Glutamatergic neuron (in vitro differentiated cells): ENCODE data around the gene EXOSC3. TPM values are rescaled to one million over a fixed set of nuclear protein-coding genes. Genes with fewer than 3 reads are reported as not detected.

Experiments
- DNase-seq: peaks from one replicate; pipeline ENCODE4 v3.0.0; 2022
- H3K27ac Mint-ChIP-seq: one replicate; pipeline ENCODE4 v1.8.0; 2020; ENCODE audit warnings: mild to moderate bottlenecking, mixed read lengths, inconsistent platforms; ENCODE audit not compliant: unreplicated experiment
- H3K27me3 Mint-ChIP-seq: one replicate; pipeline ENCODE4 v1.8.0; 2020; ENCODE audit warnings: mild to moderate bottlenecking, moderate library complexity, mixed read lengths, inconsistent platforms; ENCODE audit not compliant: unreplicated experiment
- H3K36me3 Mint-ChIP-seq: one replicate; pipeline ENCODE4 v1.8.0; 2020; ENCODE audit warnings: mild to moderate bottlenecking, mixed read lengths, inconsistent platforms; ENCODE audit not compliant: unreplicated experiment
- H3K4me1 Mint-ChIP-seq: one replicate; pipeline ENCODE4 v1.8.0; 2020; ENCODE audit warnings: mild to moderate bottlenecking, low read depth, mixed read lengths, inconsistent platforms; ENCODE audit not compliant: unreplicated experiment
- H3K4me3 Mint-ChIP-seq: one replicate; pipeline ENCODE4 v1.8.0; 2020; ENCODE audit warnings: mild to moderate bottlenecking, mixed read lengths, inconsistent platforms; ENCODE audit not compliant: unreplicated experiment
- H3K9me3 Mint-ChIP-seq: one replicate; pipeline ENCODE4 v1.8.0; 2020; ENCODE audit warnings: mild to moderate bottlenecking, moderate library complexity, mixed read lengths, inconsistent platforms; ENCODE audit not compliant: unreplicated experiment
- total RNA-seq: library from RNA; stranded (reverse); fragmentation: NEBNext Ultra II Directional; extraction: Animal tissue kit (Norgen Biotek cat#: 25700); gene quantifications from one replicate; pipeline ENCODE4 v1.2.1, GENCODE V29; 2021; ENCODE audit not compliant: unreplicated experiment
- TF ChIP-seq, protein P1 (sequence below): fragments of 200-600 bp; sonication (generic); IDR thresholded peaks from one replicate; pipeline ENCODE4 v1.5.0; 2021; ENCODE audit not compliant: partially characterized antibody, unreplicated experiment

Gene EXOSC3
- total RNA-seq, 1 donor from 2014 or later = 45.4 TPM

DNA sequence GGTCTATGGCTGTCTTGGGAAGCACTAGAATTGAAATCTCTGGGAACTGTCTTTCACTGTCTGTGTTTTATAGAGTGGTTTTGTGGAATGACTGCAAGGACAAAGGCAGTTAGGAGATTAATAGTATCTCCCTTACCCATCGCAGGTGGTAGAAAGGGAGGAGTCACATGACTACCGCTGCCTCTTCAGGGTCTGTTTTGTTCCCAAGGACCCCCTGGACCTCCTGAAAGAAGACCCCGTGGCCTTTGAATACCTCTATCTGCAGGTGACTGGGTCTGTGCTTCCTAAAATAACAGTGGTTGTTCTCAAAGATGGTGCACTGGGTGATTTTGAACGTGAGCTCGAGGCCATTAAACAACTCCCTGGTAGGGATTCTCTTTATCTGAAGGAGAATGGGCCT lies 54.0 kb downstream of the EXOSC3 start:
- H3K9me3 Mint-ChIP-seq = peaks cover 18% of the 10 kb centered on the region
- no peak overlapping the region for H3K4me3 Mint-ChIP-seq
- H3K27ac Mint-ChIP-seq = peak overlapping the region; percentile 53

DNA sequence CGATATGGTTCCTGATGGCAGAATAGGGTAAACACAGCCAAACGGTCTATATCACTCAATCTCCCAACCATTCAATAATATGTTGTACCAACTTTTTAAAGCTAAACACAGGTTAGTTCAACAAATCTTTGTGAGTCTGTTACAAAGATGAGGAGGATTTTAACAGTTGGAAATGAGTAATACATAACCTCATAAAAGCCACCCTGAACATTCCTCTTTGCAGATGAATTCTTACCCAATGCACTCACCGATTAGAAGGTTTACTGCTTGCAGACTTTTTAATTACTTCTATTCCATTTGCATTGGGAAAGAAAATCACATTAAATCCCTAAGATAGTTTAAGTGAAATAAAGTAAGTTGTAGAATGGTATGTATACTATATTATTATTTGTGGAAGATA lies 54.6 kb downstream of the EXOSC3 start:
- H3K27ac Mint-ChIP-seq = no peak overlapping the region

More for the DNA sequence above, 54.0 kb downstream of the EXOSC3 start:
- no peak for DNase-seq
- Mint-ChIP-seq H3K36me3 (peaks cover 17% of the 10 kb centered on the region), H3K4me1 (peaks cover 44% of the 10 kb centered on the region), H3K27me3 (peaks cover 5% of the 10 kb centered on the region)
- TF ChIP-seq, protein P1, sequence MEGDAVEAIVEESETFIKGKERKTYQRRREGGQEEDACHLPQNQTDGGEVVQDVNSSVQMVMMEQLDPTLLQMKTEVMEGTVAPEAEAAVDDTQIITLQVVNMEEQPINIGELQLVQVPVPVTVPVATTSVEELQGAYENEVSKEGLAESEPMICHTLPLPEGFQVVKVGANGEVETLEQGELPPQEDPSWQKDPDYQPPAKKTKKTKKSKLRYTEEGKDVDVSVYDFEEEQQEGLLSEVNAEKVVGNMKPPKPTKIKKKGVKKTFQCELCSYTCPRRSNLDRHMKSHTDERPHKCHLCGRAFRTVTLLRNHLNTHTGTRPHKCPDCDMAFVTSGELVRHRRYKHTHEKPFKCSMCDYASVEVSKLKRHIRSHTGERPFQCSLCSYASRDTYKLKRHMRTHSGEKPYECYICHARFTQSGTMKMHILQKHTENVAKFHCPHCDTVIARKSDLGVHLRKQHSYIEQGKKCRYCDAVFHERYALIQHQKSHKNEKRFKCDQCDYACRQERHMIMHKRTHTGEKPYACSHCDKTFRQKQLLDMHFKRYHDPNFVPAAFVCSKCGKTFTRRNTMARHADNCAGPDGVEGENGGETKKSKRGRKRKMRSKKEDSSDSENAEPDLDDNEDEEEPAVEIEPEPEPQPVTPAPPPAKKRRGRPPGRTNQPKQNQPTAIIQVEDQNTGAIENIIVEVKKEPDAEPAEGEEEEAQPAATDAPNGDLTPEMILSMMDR = no peak

More for the DNA sequence above, 54.6 kb downstream of the EXOSC3 start:
- TF ChIP-seq, protein P1 = no peak
- Mint-ChIP-seq H3K36me3 (peaks cover 15% of the 10 kb centered on the region), H3K4me3 (no peak overlapping the region), H3K9me3 (peaks cover 18% of the 10 kb centered on the region), H3K4me1 (peaks cover 44% of the 10 kb centered on the region), H3K27me3 (peaks cover 5% of the 10 kb centered on the region)
- no peak for DNase-seq

Other genes with a start within 250 kb of the EXOSC3 start
- gene FBXO10, start 208.7 kb downstream of the EXOSC3 start, total RNA-seq = 68.7 TPM
- gene TOMM5, start 192.5 kb downstream of the EXOSC3 start, total RNA-seq = 52.4 TPM
- gene FRMPD1, start 134.1 kb downstream of the EXOSC3 start, total RNA-seq = 38.1 TPM
- 8.8 TPM for gene TRMT10B, start 31.3 kb downstream of the EXOSC3 start, total RNA-seq
- 19.3 TPM for gene DCAF10, start 15.7 kb upstream of the EXOSC3 start, total RNA-seq
- gene SLC25A51, start 119.1 kb upstream of the EXOSC3 start, total RNA-seq = 48.6 TPM